ENCODE results near the gene CLGN. TPM values are rescaled to one million over a fixed set of nuclear protein-coding genes. Genes with fewer than 3 reads are reported as not detected.

Gene CLGN
- total RNA-seq, 1 experiment from 2014 or later, result 0.35 TPM

GRCh38 chr4:140357868-140358267 is 69.6 kb downstream of the CLGN start:
- no TSS peak for BruUV-seq (replicated peaks)
- H3K36me3 ChIP-seq (ENCODE audit: low read depth), result no peaks in the 10 kb centered on the region
- H3K27me3 ChIP-seq (ENCODE audit: insufficient read depth, low read depth), result no peaks in the 10 kb centered on the region
- H3K4me3 ChIP-seq, result no peak overlapping the region
- no peaks in the 10 kb centered on the region for H3K4me1 ChIP-seq (replicated peaks; ENCODE audit: insufficient read depth)
- intact Hi-C loops (cut with micrococcal nuclease; ENCODE audit: unreplicated experiment), result loop anchor here (2.0 to 10.0 kb wide), 2 partner anchors 101 to 623 kb away; no protein-coding TSS in a partner anchor
- no peaks in the 10 kb centered on the region for H4K20me1 ChIP-seq (ENCODE audit: insufficient read depth)
- no peak overlapping the region for H2AFZ ChIP-seq
- DNase-seq, result no peak
- TF ChIP-seq EZH2 (IDR thresholded peaks at IDR 0.05; ENCODE audit: low read depth) (no peak), CTCF (conservative IDR thresholded peaks at IDR 0.05) (no peak)
- H3F3A ChIP-seq (ENCODE audit: insufficient read depth, low read depth), result no peaks in the 10 kb centered on the region
- no peaks in the 10 kb centered on the region for H3K9me3 ChIP-seq (ENCODE audit: insufficient read depth, low read depth)
- no peaks in the 10 kb centered on the region for H3K79me2 ChIP-seq (ENCODE audit: low read depth)
- no peaks in the 10 kb centered on the region for H3K9me2 ChIP-seq (ENCODE audit: insufficient read depth)
- no peak overlapping the region for H3K4me2 ChIP-seq
- H3K27ac ChIP-seq, result no peak overlapping the region
- ChIA-PET POLR2A (ENCODE audit: unreplicated experiment) (no interaction called here), CTCF (no interaction called here)

GRCh38 chr4:140355288-140355687 is 72.2 kb downstream of the CLGN start:
- CTCF ChIA-PET, result no interaction called here

GRCh38 chr4:140353786-140354185 is 73.7 kb downstream of the CLGN start:
- H3F3A ChIP-seq (ENCODE audit: insufficient read depth, low read depth), result no peaks in the 10 kb centered on the region
- POLR2A ChIA-PET (ENCODE audit: unreplicated experiment), result no interaction called here
- H3K27me3 ChIP-seq (ENCODE audit: insufficient read depth, low read depth), result no peaks in the 10 kb centered on the region
- no TSS peak for BruUV-seq (replicated peaks)
- H3K9me3 ChIP-seq (ENCODE audit: insufficient read depth, low read depth), result no peaks in the 10 kb centered on the region
- no peak for TF ChIP-seq EZH2 (IDR thresholded peaks at IDR 0.05; ENCODE audit: low read depth)
- TF ChIP-seq CTCF (conservative IDR thresholded peaks at IDR 0.05), result no peak
- no peaks in the 10 kb centered on the region for H3K36me3 ChIP-seq (ENCODE audit: low read depth)
- no peak overlapping the region for H3K4me3 ChIP-seq
- no peaks in the 10 kb centered on the region for H4K20me1 ChIP-seq (ENCODE audit: insufficient read depth)
- no peaks in the 10 kb centered on the region for H3K9me2 ChIP-seq (ENCODE audit: insufficient read depth)
- H3K4me2 ChIP-seq, result no peak overlapping the region
- intact Hi-C loops (cut with micrococcal nuclease; ENCODE audit: unreplicated experiment), result loop anchor here (10.0 kb wide), 1 partner anchor 619 kb away; no protein-coding TSS in a partner anchor
- CTCF ChIA-PET, result no interaction called here
- H3K4me1 ChIP-seq (replicated peaks; ENCODE audit: insufficient read depth), result no peaks in the 10 kb centered on the region
- no peak for DNase-seq
- H2AFZ ChIP-seq, result no peak overlapping the region
- no peaks in the 10 kb centered on the region for H3K79me2 ChIP-seq (ENCODE audit: low read depth)
- no peak overlapping the region for H3K27ac ChIP-seq

More at GRCh38 chr4:140355288-140355687, 72.2 kb downstream of the CLGN start:
- Histone ChIP-seq H3K4me1 (replicated peaks; ENCODE audit: insufficient read depth) (no peaks in the 10 kb centered on the region), H4K20me1 (ENCODE audit: insufficient read depth) (no peaks in the 10 kb centered on the region), H3K4me2 (no peak overlapping the region), H3K79me2 (ENCODE audit: low read depth) (no peaks in the 10 kb centered on the region), H3F3A (ENCODE audit: insufficient read depth, low read depth) (no peaks in the 10 kb centered on the region), H3K27ac (no peak overlapping the region), H3K36me3 (ENCODE audit: low read depth) (no peaks in the 10 kb centered on the region), H2AFZ (no peak overlapping the region), H3K9me2 (ENCODE audit: insufficient read depth) (no peaks in the 10 kb centered on the region), H3K4me3 (no peak overlapping the region), H3K27me3 (ENCODE audit: insufficient read depth, low read depth) (no peaks in the 10 kb centered on the region), H3K9me3 (ENCODE audit: insufficient read depth, low read depth) (no peaks in the 10 kb centered on the region)
- intact Hi-C loops (cut with micrococcal nuclease; ENCODE audit: unreplicated experiment), result loop anchor here (10.0 kb wide), 1 partner anchor 620 kb away; no protein-coding TSS in a partner anchor
- TF ChIP-seq CTCF (conservative IDR thresholded peaks at IDR 0.05) (no peak), EZH2 (IDR thresholded peaks at IDR 0.05; ENCODE audit: low read depth) (no peak)
- POLR2A ChIA-PET (ENCODE audit: unreplicated experiment), result no interaction called here
- DNase-seq, result no peak
- no TSS peak for BruUV-seq (replicated peaks)

All from PC-9 (cell line).